Spleen (tissue), 11 donors: ENCODE results near the gene CD55. TPM values are rescaled to one million over a fixed set of nuclear protein-coding genes. Genes with fewer than 3 reads are reported as not detected.

Experiments
- DNase-seq: peaks from one replicate; pipeline ENCODE4 v3.0.0-alpha.2; 2020
- H3K27ac ChIP-seq, 8 donors: fragments of 200-600 bp; sonication (generic) in 7 of 8; 1 replicate in 4 of 8; 2 replicates in 4 of 8; pipeline versions ENCODE4 v1.5.0 to v1.8.0; 2016 to 2021; ENCODE audit warnings: inconsistent platforms in 4 of 8, mild to moderate bottlenecking in 4 of 8, moderate library complexity in 1 of 8
- H3K27me3 ChIP-seq, 7 donors: fragments of 200-600 bp; sonication (generic) in 6 of 7; replicated peaks in 1 of 7; 1 replicate in 4 of 7; 2 replicates in 3 of 7; pipeline versions ENCODE4 v1.5.0 to v1.8.0; 2016 to 2021; ENCODE audit warnings: inconsistent platforms in 3 of 7, mild to moderate bottlenecking in 1 of 7
- H3K36me3 ChIP-seq, 6 donors: fragments of 200-600 bp; sonication (generic) in 5 of 6; 1 replicate in 4 of 6; 2 replicates in 2 of 6; pipeline versions ENCODE4 v1.5.0 to v1.8.0; 2016 to 2021; ENCODE audit warnings: inconsistent platforms in 2 of 6
- H3K4me1 ChIP-seq, 6 donors: fragments of 200-600 bp; sonication (generic) in 5 of 6; 1 replicate in 3 of 6; 2 replicates in 3 of 6; pipeline versions ENCODE4 v1.5.0 to v1.8.0; 2016 to 2021; ENCODE audit warnings: inconsistent platforms in 3 of 6
- H3K4me3 ChIP-seq, 8 donors: fragments of 200-600 bp; sonication (generic) in 7 of 8; 1 replicate in 4 of 8; 2 replicates in 4 of 8; pipeline versions ENCODE4 v1.5.0 to v1.8.0; 2016 to 2021; ENCODE audit warnings: inconsistent platforms in 4 of 8, mild to moderate bottlenecking in 4 of 8, moderate library complexity in 2 of 8
- H3K9me3 ChIP-seq, 8 donors: fragments of 200-600 bp; sonication (generic) in 7 of 8; 1 replicate in 4 of 8; 2 replicates in 4 of 8; pipeline versions ENCODE4 v1.5.0 to v1.8.0; 2016 to 2021; ENCODE audit warnings: inconsistent platforms in 4 of 8
- POLR2A ChIP-seq, 3 donors: fragments of 450-650 bp; IDR thresholded peaks; one replicate each; pipeline ENCODE4 v1.5.1; 2017; ENCODE audit warnings: antibody characterized with exemption in 3 of 3, mild to moderate bottlenecking in 1 of 3
- POLR2AphosphoS5 ChIP-seq, 3 donors: sonication (generic); formaldehyde crosslinking; IDR thresholded peaks; one replicate each; pipeline ENCODE4 v1.5.1; 2017; ENCODE audit warnings: antibody characterized with exemption in 3 of 3
- WGBS, 5 donors: extraction: QIAGEN DNeasy Blood & Tissue Kit in 3 of 5; methylation state at CpG; one replicate each; pipeline versions ENCODE4 v1.1.5 to v1.1.7; 2013 to 2018; 5-methylcytosine and 5-hydroxymethylcytosine counted together
- intact Hi-C: fragments of 100-400 bp; cut with DNase I; formaldehyde crosslinking; loops from one replicate; pipeline ENCODE4 v1.15.0; 2023; ENCODE audit warnings: low total_unique reads
- polyA plus RNA-seq, 3 donors: library from polyadenylated mRNA; stranded (reverse); fragments of 200-250 nt; gene quantifications; one replicate each; pipeline ENCODE4 v1.2.1, GENCODE V29; 2013
- total RNA-seq, 7 donors: library from RNA; depleted of rRNA in 3 of 7; stranded (reverse); fragments of >200 nt in 3 of 7; fragmentation: NEBNext Ultra II Directional in 4 of 7; extraction: Animal tissue kit (Norgen Biotek cat#: 25700) in 4 of 7; gene quantifications; one replicate each; pipeline versions ENCODE4 v1.1.0 to v1.2.1, GENCODE V29; 2016 to 2021
- TF ChIP-seq, protein P1 (sequence below), 11 experiments: fragments of 200-600 bp in 7 of 11; fragments of 450-650 bp in 4 of 11; sonication (generic) in 4 of 11; IDR thresholded peaks in 8 of 11; conservative IDR thresholded peaks in 3 of 11; 1 replicate in 7 of 11; 2 replicates in 4 of 11; pipeline versions ENCODE4 v1.4.0 to v1.8.0; 2016 to 2021; ENCODE audit warnings: antibody characterized with exemption in 11 of 11, inconsistent platforms in 4 of 11, mild to moderate bottlenecking in 1 of 11
- donor health status: healthy with polysubstance abuse.
- donor health status: DM: no; HTN: no; CAD: no; lungs with moderate emphysema.
- donor health status: DM: no; HTN: no; CAD: no.
- donor health status: Bipolar disorder and iron deficiency.
- donor health status: healthy.
- donor health status: DM: no; HTN: no; CAD: no.
- donor health status: DM: yes; HTN: yes; CAD: no.

Gene CD55
- total and polyA plus RNA-seq, 10 donors: 28.5 to 229 (median 104) TPM

DNA sequence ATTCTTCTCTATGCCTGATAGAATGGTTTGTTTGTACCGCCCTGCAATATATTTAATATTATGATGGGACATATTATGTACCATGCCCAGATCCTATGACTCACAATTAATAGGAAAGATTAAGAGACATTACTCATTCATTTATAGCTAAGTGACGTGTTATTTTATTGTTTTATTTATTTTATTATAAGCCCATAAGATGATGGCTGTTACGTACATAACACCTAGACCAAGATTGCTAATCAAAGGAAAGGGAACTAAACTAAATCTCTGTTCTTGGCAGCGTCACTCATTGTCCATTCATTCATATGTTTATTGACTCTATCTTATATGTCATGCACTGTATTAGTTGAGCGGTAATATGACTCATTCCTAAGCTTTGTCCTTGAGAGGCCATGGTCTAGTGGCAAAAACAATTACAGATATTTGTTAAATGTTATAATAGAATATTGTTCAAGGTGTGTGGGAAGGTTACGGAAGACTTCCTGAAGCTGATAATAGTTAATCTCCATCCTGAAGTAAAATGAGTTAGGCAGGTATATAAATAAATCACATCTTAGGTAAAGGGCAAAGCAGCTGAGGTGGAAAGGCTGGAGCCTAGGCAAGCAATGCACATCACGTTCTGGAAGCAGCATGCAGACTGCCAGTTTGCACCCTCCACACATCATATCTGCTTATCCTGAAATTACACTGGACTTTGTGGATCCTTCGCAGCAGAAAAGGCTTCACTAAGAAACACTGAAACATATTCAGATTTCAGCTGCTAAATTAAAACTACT is 16.6 kb upstream of the CD55 start:
- Histone ChIP-seq H3K27ac (no peak overlapping the region), H3K4me3 (no peak overlapping the region), H3K9me3 (peaks cover 0 to 4% (median 0%) of the 10 kb centered on the region in 8 donors), H3K4me1 (peaks cover 13 to 21% (median 19%) of the 10 kb centered on the region in 6 donors), H3K36me3 (no peaks in the 10 kb centered on the region), H3K27me3 (no peaks in the 10 kb centered on the region)
- WGBS, 5 donors: 84 to 92% (median 87%) methylated on average over 8 of the region's 8 CpGs
- TF ChIP-seq, protein P1, sequence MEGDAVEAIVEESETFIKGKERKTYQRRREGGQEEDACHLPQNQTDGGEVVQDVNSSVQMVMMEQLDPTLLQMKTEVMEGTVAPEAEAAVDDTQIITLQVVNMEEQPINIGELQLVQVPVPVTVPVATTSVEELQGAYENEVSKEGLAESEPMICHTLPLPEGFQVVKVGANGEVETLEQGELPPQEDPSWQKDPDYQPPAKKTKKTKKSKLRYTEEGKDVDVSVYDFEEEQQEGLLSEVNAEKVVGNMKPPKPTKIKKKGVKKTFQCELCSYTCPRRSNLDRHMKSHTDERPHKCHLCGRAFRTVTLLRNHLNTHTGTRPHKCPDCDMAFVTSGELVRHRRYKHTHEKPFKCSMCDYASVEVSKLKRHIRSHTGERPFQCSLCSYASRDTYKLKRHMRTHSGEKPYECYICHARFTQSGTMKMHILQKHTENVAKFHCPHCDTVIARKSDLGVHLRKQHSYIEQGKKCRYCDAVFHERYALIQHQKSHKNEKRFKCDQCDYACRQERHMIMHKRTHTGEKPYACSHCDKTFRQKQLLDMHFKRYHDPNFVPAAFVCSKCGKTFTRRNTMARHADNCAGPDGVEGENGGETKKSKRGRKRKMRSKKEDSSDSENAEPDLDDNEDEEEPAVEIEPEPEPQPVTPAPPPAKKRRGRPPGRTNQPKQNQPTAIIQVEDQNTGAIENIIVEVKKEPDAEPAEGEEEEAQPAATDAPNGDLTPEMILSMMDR (IDR thresholded peaks at IDR 0.05 in 8 of 11, conservative IDR thresholded peaks at IDR 0.05 in 3 of 11): no peak
- TF ChIP-seq POLR2AphosphoS5 (IDR thresholded peaks at IDR 0.05) (no peak), POLR2A (IDR thresholded peaks at IDR 0.05) (no peak)
- intact Hi-C loops: no loop called here
- no peak for DNase-seq

DNA sequence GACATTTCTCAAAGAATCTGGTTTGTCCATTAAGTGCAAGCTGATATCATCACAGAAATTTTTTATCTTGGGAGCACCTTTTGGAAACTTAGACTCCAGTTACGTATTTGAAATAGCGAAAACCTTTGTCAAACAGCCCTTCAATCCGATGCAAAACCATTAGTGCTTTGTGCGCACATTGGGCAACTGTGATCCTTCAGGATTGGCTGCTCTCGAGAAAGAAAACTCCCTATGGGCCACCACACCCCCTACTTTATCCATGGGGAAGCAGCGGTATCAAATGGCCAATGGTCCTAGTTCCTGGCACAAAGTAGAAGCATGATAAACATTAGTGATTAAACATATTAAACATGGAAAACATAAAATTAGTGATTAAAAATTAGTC is 16.0 kb upstream of the CD55 start:
- DNase-seq: no peak
- H3K27ac ChIP-seq: no peak overlapping the region
- 80 to 93% (median 85%) methylated on average over 6 of the region's 6 CpGs for WGBS, 5 donors
- no peaks in the 10 kb centered on the region for H3K27me3 ChIP-seq
- intact Hi-C loops: no loop called here
- peaks cover 0 to 4% (median 0%) of the 10 kb centered on the region in 8 donors for H3K9me3 ChIP-seq
- no peak overlapping the region for H3K4me3 ChIP-seq
- no peak for TF ChIP-seq POLR2AphosphoS5 (IDR thresholded peaks at IDR 0.05)
- TF ChIP-seq POLR2A (IDR thresholded peaks at IDR 0.05): no peak
- TF ChIP-seq, protein P1 (IDR thresholded peaks at IDR 0.05 in 8 of 11, conservative IDR thresholded peaks at IDR 0.05 in 3 of 11): no peak
- peaks cover 19 to 26% (median 25%) of the 10 kb centered on the region in 6 donors for H3K4me1 ChIP-seq
- no peaks in the 10 kb centered on the region for H3K36me3 ChIP-seq

DNA sequence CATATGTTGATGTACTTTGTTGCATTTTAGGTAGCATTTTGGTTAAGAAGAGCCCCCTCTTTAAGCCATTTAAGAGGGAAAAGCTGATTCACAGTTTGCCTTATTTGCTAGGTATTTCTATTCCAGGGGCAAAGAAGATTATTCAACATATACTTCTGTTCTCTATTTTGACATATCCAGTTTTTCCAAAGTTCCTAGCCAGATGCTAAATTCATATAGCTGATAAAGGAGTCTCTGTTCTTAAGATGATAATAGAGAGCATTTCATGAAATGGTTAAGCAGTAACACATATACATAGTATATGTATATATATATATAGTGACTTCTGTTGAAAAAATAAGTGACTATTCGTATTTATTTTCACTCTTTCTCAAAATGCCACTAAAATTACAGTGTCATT is 15.5 kb upstream of the CD55 start:
- H3K27ac ChIP-seq: no peak overlapping the region
- intact Hi-C loops: no loop called here
- 78 to 91% (median 79%) methylated on average over 1 of the region's 1 CpG for WGBS, 5 donors
- peaks cover 0 to 4% (median 0%) of the 10 kb centered on the region in 8 donors for H3K9me3 ChIP-seq
- DNase-seq: no peak
- H3K4me3 ChIP-seq: no peak overlapping the region
- TF ChIP-seq, protein P1 (IDR thresholded peaks at IDR 0.05 in 8 of 11, conservative IDR thresholded peaks at IDR 0.05 in 3 of 11): no peak
- TF ChIP-seq POLR2AphosphoS5 (IDR thresholded peaks at IDR 0.05): no peak
- no peak for TF ChIP-seq POLR2A (IDR thresholded peaks at IDR 0.05)
- H3K36me3 ChIP-seq: no peaks in the 10 kb centered on the region
- no peaks in the 10 kb centered on the region for H3K27me3 ChIP-seq
- H3K4me1 ChIP-seq: peaks cover 22 to 32% (median 30%) of the 10 kb centered on the region in 6 donors

DNA sequence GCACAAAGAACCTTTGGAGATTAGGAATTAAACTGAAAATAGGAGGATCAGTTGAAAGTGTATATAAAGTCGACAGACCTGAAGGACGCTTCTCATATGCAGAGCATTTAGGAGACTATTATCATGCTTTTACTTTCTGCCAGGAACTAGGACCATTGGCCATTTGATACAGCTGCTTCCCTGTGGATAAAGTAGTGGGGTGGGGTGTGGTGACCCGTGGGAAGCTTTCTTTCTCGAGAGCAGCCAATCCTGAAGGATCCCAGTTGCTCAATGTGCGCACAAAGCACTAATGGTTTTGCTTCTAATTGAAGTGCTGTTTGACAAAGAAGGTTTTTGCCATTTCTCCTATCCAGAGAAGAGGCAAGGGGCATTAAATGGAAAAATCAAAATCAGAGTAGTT is 14.9 kb upstream of the CD55 start:
- intact Hi-C loops: no loop called here

More for the DNA sequence above, 14.9 kb upstream of the CD55 start:
- Histone ChIP-seq H3K27ac (no peak overlapping the region), H3K36me3 (no peaks in the 10 kb centered on the region), H3K27me3 (no peaks in the 10 kb centered on the region), H3K4me1 (peaks cover 22 to 38% (median 33%) of the 10 kb centered on the region in 6 donors), H3K9me3 (peaks cover 0 to 4% (median 0%) of the 10 kb centered on the region in 8 donors), H3K4me3 (no peak overlapping the region)
- no peak for DNase-seq
- TF ChIP-seq POLR2A (IDR thresholded peaks at IDR 0.05): no peak
- 76 to 89% (median 87%) methylated on average over 5 of the region's 5 CpGs for WGBS, 5 donors
